K562 treated with DMSO at 1 percent for 48 hours (cell line): ENCODE data around the gene COX6B1. TPM values are rescaled to one million over a fixed set of nuclear protein-coding genes. Genes with fewer than 3 reads are reported as not detected.

Experiments used
- total RNA-seq: library from RNA; unstranded; fragments of 300-600 nt; gene quantifications from 2 replicates; pipeline ENCODE4 v1.2.3, GENCODE V29; 2022; ENCODE audit warnings: low replicate concordance; ENCODE audit errors: extremely low read depth

Gene COX6B1, protein sequence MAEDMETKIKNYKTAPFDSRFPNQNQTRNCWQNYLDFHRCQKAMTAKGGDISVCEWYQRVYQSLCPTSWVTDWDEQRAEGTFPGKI
- not detected in 2 replicates for total RNA-seq

GRCh38 chr19:35648017-35648961, at the start of gene COX6B1:
Gene COX6B1 (plus strand): TSS chr19:35648323. CDS start chr19:35651244, 2,921 bp downstream.

DNA sequence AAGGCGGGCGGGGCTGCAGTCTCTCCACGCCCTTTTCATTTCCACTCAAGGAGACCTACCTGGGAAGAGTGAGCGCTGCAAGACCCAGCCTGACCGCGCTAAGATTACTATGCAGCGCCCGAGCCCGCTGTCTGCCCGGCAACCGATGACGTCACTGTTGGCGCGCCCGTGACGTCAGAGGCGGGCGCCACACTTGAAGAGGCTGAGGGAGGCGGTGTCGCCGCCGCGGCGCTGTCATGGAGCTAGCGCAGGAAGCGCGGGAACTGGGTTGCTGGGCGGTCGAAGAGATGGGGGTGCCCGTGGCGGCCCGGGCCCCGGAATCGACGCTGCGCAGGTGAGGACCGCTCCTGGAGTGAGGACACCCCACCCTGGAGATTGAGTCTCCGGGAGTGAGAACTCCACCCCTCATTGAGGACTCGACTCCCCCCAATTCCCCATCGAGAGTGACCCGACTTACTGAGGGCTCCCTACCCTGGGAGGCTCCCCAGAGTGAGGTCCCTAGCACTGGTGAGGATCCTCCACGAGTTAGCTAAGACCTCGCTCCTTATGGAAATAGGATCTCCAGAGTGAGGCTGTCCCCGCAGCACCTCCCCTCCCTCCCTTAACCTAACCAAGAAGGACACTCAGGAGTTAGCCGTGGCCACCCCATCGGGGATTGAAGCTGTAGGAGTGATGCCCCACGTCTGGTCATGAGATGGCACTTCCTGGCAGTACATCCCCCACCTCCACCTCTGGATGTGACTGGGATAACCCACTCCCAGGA, 35.4 kb upstream of the COX6B1 start, which contains the start of gene HAUS5:
Gene HAUS5 (plus strand): TSS at position 177 of the 763 bp plus-strand sequence. CDS start 60 bp downstream, at position 237.

GRCh38 chr19:35628565-35629331, 19.4 kb upstream of the COX6B1 start, which contains the start of gene RBM42:
Gene RBM42 (plus strand): TSS chr19:35629036. CDS start chr19:35629154, 118 bp downstream.

DNA sequence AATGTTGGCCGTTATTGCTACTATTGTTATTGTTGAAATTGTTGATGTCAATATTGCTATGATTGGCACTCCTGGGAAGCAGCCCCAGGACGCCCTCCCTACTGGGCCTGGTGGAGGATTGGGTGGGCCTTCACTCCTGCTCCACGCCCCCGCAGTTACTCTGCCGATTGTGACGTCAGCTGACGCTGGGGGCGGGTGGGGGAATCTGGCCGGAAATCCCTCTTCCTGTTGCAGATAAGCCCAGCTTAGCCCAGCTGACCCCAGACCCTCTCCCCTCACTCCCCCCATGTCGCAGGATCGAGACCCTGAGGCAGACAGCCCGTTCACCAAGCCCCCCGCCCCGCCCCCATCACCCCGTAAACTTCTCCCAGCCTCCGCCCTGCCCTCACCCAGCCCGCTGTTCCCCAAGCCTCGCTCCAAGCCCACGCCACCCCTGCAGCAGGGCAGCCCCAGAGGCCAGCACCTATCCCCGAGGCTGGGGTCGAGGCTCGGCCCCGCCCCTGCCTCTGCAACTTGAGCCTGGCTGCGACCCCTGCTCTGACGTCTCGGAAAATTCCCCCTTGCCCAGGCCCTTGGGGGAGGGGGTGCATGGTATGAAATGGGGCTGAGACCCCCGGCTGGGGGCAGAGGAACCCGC, 6.5 kb upstream of the COX6B1 start, which contains the start of gene ETV2:
Gene ETV2 (plus strand): TSS at position 231 of the 637 bp plus-strand sequence. CDS start 716 bp downstream, outside the sequence.

GRCh38 chr19:35666251-35666913, 18.3 kb downstream of the COX6B1 start, which contains the start of gene UPK1A:
Gene UPK1A (plus strand): TSS chr19:35666517. CDS start chr19:35666813, 296 bp downstream.

GRCh38 chr19:35704218-35704617, 56.1 kb downstream of the COX6B1 start, which contains the start of gene ZBTB32:
Gene ZBTB32 (plus strand): TSS chr19:35704558. CDS start chr19:35714627, 10,069 bp downstream.

Other genes with a start within 250 kb of the COX6B1 start
- gene FFAR2, start 200.1 kb upstream of the COX6B1 start, total RNA-seq, result not detected in 2 replicates
- gene KRTDAP, start 157.9 kb upstream of the COX6B1 start, total RNA-seq, result not detected in 2 replicates
- gene DMKN, start 134.7 kb upstream of the COX6B1 start, total RNA-seq, result not detected in 2 replicates
- not detected in 2 replicates for gene SBSN, start 120.0 kb upstream of the COX6B1 start, total RNA-seq
- gene GAPDHS, start 114.9 kb upstream of the COX6B1 start, total RNA-seq, result not detected in 2 replicates
- not detected in 2 replicates for gene TMEM147, start 102.7 kb upstream of the COX6B1 start, total RNA-seq
- not detected in 2 replicates for gene ATP4A, start 84.7 kb upstream of the COX6B1 start, total RNA-seq
- gene PMIS2, start 62.1 kb upstream of the COX6B1 start, total RNA-seq, result not detected in 2 replicates
- not detected in 2 replicates for gene HAUS5, start 35.6 kb upstream of the COX6B1 start, total RNA-seq
- not detected in 2 replicates for gene RBM42, start 19.3 kb upstream of the COX6B1 start, total RNA-seq
- gene ETV2, start 6.6 kb upstream of the COX6B1 start, total RNA-seq, result not detected in 2 replicates
- not detected in 2 replicates for gene UPK1A, start 18.2 kb downstream of the COX6B1 start, total RNA-seq
- not detected in 2 replicates for gene ZBTB32, start 56.2 kb downstream of the COX6B1 start, total RNA-seq
- gene KMT2B, start 69.7 kb downstream of the COX6B1 start, total RNA-seq, result 67.8 TPM in 1 of 2 replicates, not detected in the other
- gene IGFLR1, start 94.1 kb downstream of the COX6B1 start, total RNA-seq, result not detected in 2 replicates
- gene U2AF1L4, start 97.1 kb downstream of the COX6B1 start, total RNA-seq, result not detected in 2 replicates
- not detected in 2 replicates for gene PSENEN, start 97.3 kb downstream of the COX6B1 start, total RNA-seq
- gene LIN37, start 100.3 kb downstream of the COX6B1 start, total RNA-seq, result not detected in 2 replicates
- not detected in 2 replicates for gene HSPB6, start 108.7 kb downstream of the COX6B1 start, total RNA-seq
- not detected in 2 replicates for gene PROSER3, start 109.9 kb downstream of the COX6B1 start, total RNA-seq
- not detected in 2 replicates for gene ARHGAP33, start 127.2 kb downstream of the COX6B1 start, total RNA-seq
- gene PRODH2, start 164.5 kb downstream of the COX6B1 start, total RNA-seq, result not detected in 2 replicates
- not detected in 2 replicates for gene NPHS1, start 204.2 kb downstream of the COX6B1 start, total RNA-seq
- not detected in 2 replicates for gene KIRREL2, start 208.6 kb downstream of the COX6B1 start, total RNA-seq
- not detected in 2 replicates for gene APLP1, start 220.3 kb downstream of the COX6B1 start, total RNA-seq